Measurements from ENCODE around the gene ABCC1.

GRCh38 chr16:16003719-16004313 is 54.4 kb downstream of the ABCC1 start:
- TF ChIP-seq CTCF (IDR thresholded peaks at IDR 0.05; ENCODE audit: control extremely low read depth in 1 of 3, insufficient read depth in 1 of 3, low read depth in 1 of 3, low read length in 3 of 3): no peak
- no peak for TF ChIP-seq TEAD4 (IDR thresholded peaks at IDR 0.05; ENCODE audit: low read depth, low read length)
